HepG2 (cell line): ENCODE measurements around the gene TTBK1. TPM values are rescaled to one million over a fixed set of nuclear protein-coding genes. Genes with fewer than 3 reads are reported as not detected.

Source experiments
- JUND ChIP-seq: sonication (generic); formaldehyde crosslinking; IDR thresholded peaks from 2 replicates; pipeline ENCODE4 v1.8.0; 2022; ENCODE audit warnings: mild to moderate bottlenecking, missing genetic modification reagents
- KDM2A ChIP-seq: sonication (generic); formaldehyde crosslinking; IDR thresholded peaks from 2 replicates; pipeline ENCODE4 v1.4.0; 2020; ENCODE audit warnings: low read depth, missing genetic modification reagents, borderline replicate concordance
- KLF9 ChIP-seq: IDR thresholded peaks from 2 replicates; pipeline ENCODE4 v1.6.1; 2016; ENCODE audit warnings: low read depth
- NR2F1 ChIP-seq, 2 experiments: fragments of 450-650 bp in 1 of 2; formaldehyde crosslinking in 1 of 2; IDR thresholded peaks; 2 replicates each; pipeline versions ENCODE4 v1.5.0 to v1.6.1; 2016 to 2020; ENCODE audit warnings: mild to moderate bottlenecking in 1 of 2, missing compliant biosample characterization in 1 of 2, missing genetic modification reagents in 1 of 2, moderate library complexity in 1 of 2
- NRL ChIP-seq: sonication (generic); formaldehyde crosslinking; IDR thresholded peaks from 2 replicates; pipeline ENCODE4 v1.5.0; 2020; ENCODE audit warnings: missing genetic modification reagents, mild to moderate bottlenecking, moderate library complexity, borderline replicate concordance
- RARG ChIP-seq: sonication (generic); formaldehyde crosslinking; IDR thresholded peaks from 2 replicates; pipeline ENCODE4 v1.4.0; 2020; ENCODE audit warnings: low read depth, mild to moderate bottlenecking, missing genetic modification reagents
- SAFB2 ChIP-seq: sonication (generic); formaldehyde crosslinking; IDR thresholded peaks from 2 replicates; pipeline ENCODE4 v1.5.1; 2020; ENCODE audit warnings: missing genetic modification reagents, low read depth, mild to moderate bottlenecking, borderline replicate concordance
- SPEN ChIP-seq: sonication (generic); formaldehyde crosslinking; IDR thresholded peaks from 2 replicates; pipeline ENCODE4 v1.5.1; 2020; ENCODE audit warnings: low read depth, mild to moderate bottlenecking, missing genetic modification reagents
- SRF ChIP-seq: IDR thresholded peaks from 2 replicates; pipeline ENCODE4 v1.6.1; 2011; ENCODE audit warnings: mild to moderate bottlenecking, low read depth, low read length, moderate library complexity
- TOPORS ChIP-seq: sonication (generic); formaldehyde crosslinking; IDR thresholded peaks from 2 replicates; pipeline ENCODE4 v1.8.0; 2023; ENCODE audit warnings: mild to moderate bottlenecking, missing genetic modification reagents
- ZBTB14 ChIP-seq: sonication (generic); formaldehyde crosslinking; IDR thresholded peaks from 2 replicates; pipeline ENCODE4 v1.4.0; 2020; ENCODE audit warnings: missing genetic modification reagents
- ZFP36L1 ChIP-seq: sonication (generic); formaldehyde crosslinking; IDR thresholded peaks from 2 replicates; pipeline ENCODE4 v1.8.0; 2022; ENCODE audit warnings: mild to moderate bottlenecking, missing genetic modification reagents, moderate library complexity
- ZNF317 ChIP-seq: sonication (generic); formaldehyde crosslinking; IDR thresholded peaks from 2 replicates; pipeline ENCODE4 v1.5.0; 2020; ENCODE audit warnings: mild to moderate bottlenecking, missing genetic modification reagents
- ZNF550 ChIP-seq: sonication (generic); formaldehyde crosslinking; IDR thresholded peaks from 2 replicates; pipeline ENCODE4 v1.4.0; 2020; ENCODE audit warnings: mild to moderate bottlenecking, missing genetic modification reagents, borderline replicate concordance
- ZNF556 ChIP-seq: sonication (generic); formaldehyde crosslinking; IDR thresholded peaks from 2 replicates; pipeline ENCODE4 v1.4.0; 2020; ENCODE audit warnings: mild to moderate bottlenecking, missing genetic modification reagents, borderline replicate concordance
- ZNF766 ChIP-seq: sonication (generic); formaldehyde crosslinking; IDR thresholded peaks from 2 replicates; pipeline ENCODE4 v1.5.0; 2020; ENCODE audit warnings: missing genetic modification reagents, borderline replicate concordance
- polyA plus RNA-seq, 8 experiments: library from polyadenylated mRNA; depleted of rRNA in 3 of 8; stranded (reverse) in 7 of 8; unstranded in 1 of 8; fragments of >200 nt; fragmentation: Illumina TruSeq in 4 of 8; extraction: Trizol in 4 of 8; gene quantifications; 2 replicates each; pipeline versions ENCODE4 v1.2.1 to v1.2.3, GENCODE V29; 2011 to 2016; ENCODE audit warnings: low read depth in 4 of 8, missing spikeins in 1 of 8, mixed read lengths in 1 of 8; ENCODE audit not compliant: insufficient read depth in 1 of 8
- total RNA-seq, 5 experiments: library from RNA; depleted of rRNA; stranded (reverse); fragments of >200 nt; fragmentation: Illumina TruSeq; extraction: Trizol; gene quantifications; 2 replicates each; pipeline ENCODE4 v1.2.3, GENCODE V29; 2016; ENCODE audit warnings: low read depth in 1 of 5
- TF ChIP-seq, protein P1 (sequence below): sonication (generic); formaldehyde crosslinking; IDR thresholded peaks from 2 replicates; pipeline ENCODE4 v1.4.0; 2020; ENCODE audit warnings: missing genetic modification reagents
- TF ChIP-seq, protein P2 (sequence below): conservative IDR thresholded peaks from 2 replicates; pipeline ENCODE4 v1.6.1; 2018; ENCODE audit warnings: missing genetic modification reagents
- TF ChIP-seq, protein P3 (sequence below): sonication (generic); formaldehyde crosslinking; IDR thresholded peaks from 2 replicates; pipeline ENCODE4 v1.4.0; 2020; ENCODE audit warnings: missing genetic modification reagents, borderline replicate concordance

TTBK1 gene
- total and polyA plus RNA-seq, 2 of the 13 experiments (the other 11 are each of a cell fraction or from before 2014, with no cell fraction given) = 0.24 to 0.33 TPM

- TF ChIP-seq RARG (CRISPR knock-in tag) (no peak), ZNF550 (peak; percentile 99; the same call in 1 of the 2 replicates), ZNF317 (CRISPR knock-in tag) (peak; percentile 93), SAFB2 (CRISPR knock-in tag) (peak; percentile 72; the same call in 1 of the 2 replicates), JUND (CRISPR knock-in tag) (peak; percentile 93; the same call in 1 of the 2 replicates), NRL (CRISPR knock-in tag) (peak; percentile 94), ZFP36L1 (CRISPR knock-in tag) (peak; percentile 99), KDM2A (CRISPR knock-in tag) (peak; percentile 97), ZBTB14 (CRISPR knock-in tag) (no peak; the same call in 1 of the 2 replicates), ZNF766 (CRISPR knock-in tag) (peak; percentile 89), NR2F1 (CRISPR knock-in tag; IDR thresholded peaks at IDR 0.05) (peak; percentile 95 to 98), ZNF556 (CRISPR knock-in tag) (peak; percentile 98), SRF (peak; percentile 51; the same call in 1 of the 2 replicates), SPEN (peak; percentile 99), TOPORS (CRISPR knock-in tag) (no peak; the same call in 1 of the 2 replicates), KLF9 (peak; percentile 73)
- TF ChIP-seq, protein P1, sequence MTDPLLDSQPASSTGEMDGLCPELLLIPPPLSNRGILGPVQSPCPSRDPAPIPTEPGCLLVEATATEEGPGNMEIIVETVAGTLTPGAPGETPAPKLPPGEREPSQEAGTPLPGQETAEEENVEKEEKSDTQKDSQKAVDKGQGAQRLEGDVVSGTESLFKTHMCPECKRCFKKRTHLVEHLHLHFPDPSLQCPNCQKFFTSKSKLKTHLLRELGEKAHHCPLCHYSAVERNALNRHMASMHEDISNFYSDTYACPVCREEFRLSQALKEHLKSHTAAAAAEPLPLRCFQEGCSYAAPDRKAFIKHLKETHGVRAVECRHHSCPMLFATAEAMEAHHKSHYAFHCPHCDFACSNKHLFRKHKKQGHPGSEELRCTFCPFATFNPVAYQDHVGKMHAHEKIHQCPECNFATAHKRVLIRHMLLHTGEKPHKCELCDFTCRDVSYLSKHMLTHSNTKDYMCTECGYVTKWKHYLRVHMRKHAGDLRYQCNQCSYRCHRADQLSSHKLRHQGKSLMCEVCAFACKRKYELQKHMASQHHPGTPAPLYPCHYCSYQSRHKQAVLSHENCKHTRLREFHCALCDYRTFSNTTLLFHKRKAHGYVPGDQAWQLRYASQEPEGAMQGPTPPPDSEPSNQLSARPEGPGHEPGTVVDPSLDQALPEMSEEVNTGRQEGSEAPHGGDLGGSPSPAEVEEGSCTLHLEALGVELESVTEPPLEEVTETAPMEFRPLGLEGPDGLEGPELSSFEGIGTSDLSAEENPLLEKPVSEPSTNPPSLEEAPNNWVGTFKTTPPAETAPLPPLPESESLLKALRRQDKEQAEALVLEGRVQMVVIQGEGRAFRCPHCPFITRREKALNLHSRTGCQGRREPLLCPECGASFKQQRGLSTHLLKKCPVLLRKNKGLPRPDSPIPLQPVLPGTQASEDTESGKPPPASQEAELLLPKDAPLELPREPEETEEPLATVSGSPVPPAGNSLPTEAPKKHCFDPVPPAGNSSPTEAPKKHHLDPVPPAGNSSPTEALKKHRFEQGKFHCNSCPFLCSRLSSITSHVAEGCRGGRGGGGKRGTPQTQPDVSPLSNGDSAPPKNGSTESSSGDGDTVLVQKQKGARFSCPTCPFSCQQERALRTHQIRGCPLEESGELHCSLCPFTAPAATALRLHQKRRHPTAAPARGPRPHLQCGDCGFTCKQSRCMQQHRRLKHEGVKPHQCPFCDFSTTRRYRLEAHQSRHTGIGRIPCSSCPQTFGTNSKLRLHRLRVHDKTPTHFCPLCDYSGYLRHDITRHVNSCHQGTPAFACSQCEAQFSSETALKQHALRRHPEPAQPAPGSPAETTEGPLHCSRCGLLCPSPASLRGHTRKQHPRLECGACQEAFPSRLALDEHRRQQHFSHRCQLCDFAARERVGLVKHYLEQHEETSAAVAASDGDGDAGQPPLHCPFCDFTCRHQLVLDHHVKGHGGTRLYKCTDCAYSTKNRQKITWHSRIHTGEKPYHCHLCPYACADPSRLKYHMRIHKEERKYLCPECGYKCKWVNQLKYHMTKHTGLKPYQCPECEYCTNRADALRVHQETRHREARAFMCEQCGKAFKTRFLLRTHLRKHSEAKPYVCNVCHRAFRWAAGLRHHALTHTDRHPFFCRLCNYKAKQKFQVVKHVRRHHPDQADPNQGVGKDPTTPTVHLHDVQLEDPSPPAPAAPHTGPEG (CRISPR knock-in tag) = no peak; the same call in 1 of the 2 replicates
- TF ChIP-seq, protein P2, sequence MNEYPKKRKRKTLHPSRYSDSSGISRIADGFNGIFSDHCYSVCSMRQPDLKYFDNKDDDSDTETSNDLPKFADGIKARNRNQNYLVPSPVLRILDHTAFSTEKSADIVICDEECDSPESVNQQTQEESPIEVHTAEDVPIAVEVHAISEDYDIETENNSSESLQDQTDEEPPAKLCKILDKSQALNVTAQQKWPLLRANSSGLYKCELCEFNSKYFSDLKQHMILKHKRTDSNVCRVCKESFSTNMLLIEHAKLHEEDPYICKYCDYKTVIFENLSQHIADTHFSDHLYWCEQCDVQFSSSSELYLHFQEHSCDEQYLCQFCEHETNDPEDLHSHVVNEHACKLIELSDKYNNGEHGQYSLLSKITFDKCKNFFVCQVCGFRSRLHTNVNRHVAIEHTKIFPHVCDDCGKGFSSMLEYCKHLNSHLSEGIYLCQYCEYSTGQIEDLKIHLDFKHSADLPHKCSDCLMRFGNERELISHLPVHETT (CRISPR knock-in tag) = peak; percentile 95
- TF ChIP-seq, protein P3, sequence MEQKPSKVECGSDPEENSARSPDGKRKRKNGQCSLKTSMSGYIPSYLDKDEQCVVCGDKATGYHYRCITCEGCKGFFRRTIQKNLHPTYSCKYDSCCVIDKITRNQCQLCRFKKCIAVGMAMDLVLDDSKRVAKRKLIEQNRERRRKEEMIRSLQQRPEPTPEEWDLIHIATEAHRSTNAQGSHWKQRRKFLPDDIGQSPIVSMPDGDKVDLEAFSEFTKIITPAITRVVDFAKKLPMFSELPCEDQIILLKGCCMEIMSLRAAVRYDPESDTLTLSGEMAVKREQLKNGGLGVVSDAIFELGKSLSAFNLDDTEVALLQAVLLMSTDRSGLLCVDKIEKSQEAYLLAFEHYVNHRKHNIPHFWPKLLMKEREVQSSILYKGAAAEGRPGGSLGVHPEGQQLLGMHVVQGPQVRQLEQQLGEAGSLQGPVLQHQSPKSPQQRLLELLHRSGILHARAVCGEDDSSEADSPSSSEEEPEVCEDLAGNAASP (CRISPR knock-in tag) = peak; percentile 99
These were observed 24.5 kb downstream of the TTBK1 start (continued) for GRCh38 chr6:43267619-43268354.
